ENCODE results near the gene ST8SIA6.

ST8SIA6 gene

GRCh38 chr10:17429490-17429889 lies 24.9 kb downstream of the ST8SIA6 start:
- no peak overlapping the region for H3K9ac ChIP-seq (ENCODE audit: low read length)
- no peak overlapping the region for H2AK5ac ChIP-seq (ENCODE audit: low read length)
- H3K23ac ChIP-seq (ENCODE audit: low read length): no peak overlapping the region
- H3K4me2 ChIP-seq (ENCODE audit: low read length): no peak overlapping the region
- H3K79me1 ChIP-seq (ENCODE audit: low read length): no peaks in the 10 kb centered on the region
- H4K12ac ChIP-seq (ENCODE audit: low read depth, low read length): no peak overlapping the region
- no CpG with 5 or more reads among the region's 6 CpGs for WGBS (ENCODE audit: extremely low coverage, insufficient coverage, insufficient read length)
- H2BK120ac ChIP-seq (ENCODE audit: insufficient read depth, low read length, poor library complexity): no peak overlapping the region
- no peak overlapping the region for H3K14ac ChIP-seq (ENCODE audit: low read length)
- no peak overlapping the region for H2BK5ac ChIP-seq (ENCODE audit: low read depth, low read length, poor library complexity)
- H3K4me3 ChIP-seq (ENCODE audit: low read depth, low read length): no peak overlapping the region
- no peaks in the 10 kb centered on the region for H3K9me3 ChIP-seq (ENCODE audit: insufficient read depth, low read depth, low read length)
- H3K79me2 ChIP-seq (ENCODE audit: control insufficient read depth, insufficient read depth, low read length, poor library complexity): no peaks in the 10 kb centered on the region
- H3K18ac ChIP-seq (ENCODE audit: low read length): no peak overlapping the region
- no peak overlapping the region for H2AFZ ChIP-seq (ENCODE audit: insufficient read depth, low read length, poor library complexity)
- no peaks in the 10 kb centered on the region for H3K4me1 ChIP-seq (ENCODE audit: control insufficient read depth in 1 of 2, insufficient read depth in 2 of 2, low read length in 2 of 2)
- H4K91ac ChIP-seq (ENCODE audit: low read depth, low read length): no peak overlapping the region
- H3K27ac ChIP-seq (ENCODE audit: low read depth, low read length): no peak overlapping the region
- no peak overlapping the region for H2BK12ac ChIP-seq (ENCODE audit: low read length)
- no peak for DNase-seq
- H3K4ac ChIP-seq (ENCODE audit: low read depth, low read length): no peak overlapping the region
- H3K27me3 ChIP-seq (ENCODE audit: insufficient read depth, low read length): no peaks in the 10 kb centered on the region
- H4K8ac ChIP-seq (ENCODE audit: low read depth, low read length): no peak overlapping the region
- no peaks in the 10 kb centered on the region for H3K36me3 ChIP-seq (ENCODE audit: control insufficient read depth in 1 of 2, insufficient read depth in 2 of 2, low read length in 2 of 2)

- Histone ChIP-seq H3K27ac (ENCODE audit: low read depth, low read length) (no peak overlapping the region), H2AFZ (ENCODE audit: insufficient read depth, low read length, poor library complexity) (no peak overlapping the region), H3K18ac (ENCODE audit: low read length) (no peak overlapping the region), H3K14ac (ENCODE audit: low read length) (no peak overlapping the region), H3K79me1 (ENCODE audit: low read length) (no peaks in the 10 kb centered on the region), H3K4me3 (ENCODE audit: low read depth, low read length) (no peak overlapping the region), H2AK5ac (ENCODE audit: low read length) (no peak overlapping the region), H4K8ac (ENCODE audit: low read depth, low read length) (no peak overlapping the region), H3K4ac (ENCODE audit: low read depth, low read length) (no peak overlapping the region), H2BK120ac (ENCODE audit: insufficient read depth, low read length, poor library complexity) (no peak overlapping the region), H2BK5ac (ENCODE audit: low read depth, low read length, poor library complexity) (no peak overlapping the region), H4K91ac (ENCODE audit: low read depth, low read length) (no peak overlapping the region), H3K9ac (ENCODE audit: low read length) (no peak overlapping the region), H3K79me2 (ENCODE audit: control insufficient read depth, insufficient read depth, low read length, poor library complexity) (no peaks in the 10 kb centered on the region), H3K27me3 (ENCODE audit: insufficient read depth, low read length) (no peaks in the 10 kb centered on the region), H3K9me3 (ENCODE audit: insufficient read depth, low read depth, low read length) (no peaks in the 10 kb centered on the region), H2BK12ac (ENCODE audit: low read length) (no peak overlapping the region), H3K36me3 (ENCODE audit: control insufficient read depth in 1 of 2, insufficient read depth in 2 of 2, low read length in 2 of 2) (no peaks in the 10 kb centered on the region), H3K4me2 (ENCODE audit: low read length) (no peak overlapping the region), H4K12ac (ENCODE audit: low read depth, low read length) (no peak overlapping the region), H3K23ac (ENCODE audit: low read length) (no peak overlapping the region), H3K4me1 (ENCODE audit: control insufficient read depth in 1 of 2, insufficient read depth in 2 of 2, low read length in 2 of 2) (no peaks in the 10 kb centered on the region)
- no peak for DNase-seq
- no CpG with 5 or more reads among the region's 17 CpGs for WGBS (ENCODE audit: extremely low coverage, insufficient coverage, insufficient read length)
Observed at GRCh38 chr10:17428351-17429097, 25.9 kb downstream of the ST8SIA6 start.

- Histone ChIP-seq H3K4me1 (ENCODE audit: control insufficient read depth in 1 of 2, insufficient read depth in 2 of 2, low read length in 2 of 2) (no peaks in the 10 kb centered on the region), H4K12ac (ENCODE audit: low read depth, low read length) (no peak overlapping the region), H3K4me2 (ENCODE audit: low read length) (no peak overlapping the region), H4K8ac (ENCODE audit: low read depth, low read length) (no peak overlapping the region), H2AK5ac (ENCODE audit: low read length) (no peak overlapping the region), H2BK12ac (ENCODE audit: low read length) (no peak overlapping the region), H2BK5ac (ENCODE audit: low read depth, low read length, poor library complexity) (no peak overlapping the region), H2BK120ac (ENCODE audit: insufficient read depth, low read length, poor library complexity) (no peak overlapping the region), H3K27me3 (ENCODE audit: insufficient read depth, low read length) (no peaks in the 10 kb centered on the region), H3K9me3 (ENCODE audit: insufficient read depth, low read depth, low read length) (no peaks in the 10 kb centered on the region), H4K91ac (ENCODE audit: low read depth, low read length) (no peak overlapping the region), H2AFZ (ENCODE audit: insufficient read depth, low read length, poor library complexity) (no peak overlapping the region), H3K9ac (ENCODE audit: low read length) (no peak overlapping the region), H3K18ac (ENCODE audit: low read length) (no peak overlapping the region), H3K4me3 (ENCODE audit: low read depth, low read length) (no peak overlapping the region), H3K4ac (ENCODE audit: low read depth, low read length) (no peak overlapping the region), H3K79me1 (ENCODE audit: low read length) (no peaks in the 10 kb centered on the region), H3K23ac (ENCODE audit: low read length) (no peak overlapping the region), H3K36me3 (ENCODE audit: control insufficient read depth in 1 of 2, insufficient read depth in 2 of 2, low read length in 2 of 2) (no peaks in the 10 kb centered on the region), H3K14ac (ENCODE audit: low read length) (no peak overlapping the region), H3K27ac (ENCODE audit: low read depth, low read length) (no peak overlapping the region), H3K79me2 (ENCODE audit: control insufficient read depth, insufficient read depth, low read length, poor library complexity) (no peaks in the 10 kb centered on the region)
- no CpG with 5 or more reads among the region's 6 CpGs for WGBS (ENCODE audit: extremely low coverage, insufficient coverage, insufficient read length)
- DNase-seq: no peak
Observed at GRCh38 chr10:17427666-17428350, 26.6 kb downstream of the ST8SIA6 start.

GRCh38 chr10:17427201-17427600 lies 27.2 kb downstream of the ST8SIA6 start:
- H3K14ac ChIP-seq (ENCODE audit: low read length): no peak overlapping the region
- H3K27ac ChIP-seq (ENCODE audit: low read depth, low read length): no peak overlapping the region
- no peak overlapping the region for H3K18ac ChIP-seq (ENCODE audit: low read length)
- no peak overlapping the region for H2BK5ac ChIP-seq (ENCODE audit: low read depth, low read length, poor library complexity)
- no peak overlapping the region for H2BK12ac ChIP-seq (ENCODE audit: low read length)
- no peak overlapping the region for H2AFZ ChIP-seq (ENCODE audit: insufficient read depth, low read length, poor library complexity)
- no peak overlapping the region for H4K91ac ChIP-seq (ENCODE audit: low read depth, low read length)
- H3K9ac ChIP-seq (ENCODE audit: low read length): no peak overlapping the region
- H3K4me2 ChIP-seq (ENCODE audit: low read length): no peak overlapping the region
- no peak for DNase-seq
- H3K27me3 ChIP-seq (ENCODE audit: insufficient read depth, low read length): no peaks in the 10 kb centered on the region
- H2AK5ac ChIP-seq (ENCODE audit: low read length): no peak overlapping the region
- H3K79me2 ChIP-seq (ENCODE audit: control insufficient read depth, insufficient read depth, low read length, poor library complexity): no peaks in the 10 kb centered on the region
- no peak overlapping the region for H2BK120ac ChIP-seq (ENCODE audit: insufficient read depth, low read length, poor library complexity)
- H3K4me3 ChIP-seq (ENCODE audit: low read depth, low read length): no peak overlapping the region
- no peak overlapping the region for H4K12ac ChIP-seq (ENCODE audit: low read depth, low read length)
- no peak overlapping the region for H4K8ac ChIP-seq (ENCODE audit: low read depth, low read length)
- H3K79me1 ChIP-seq (ENCODE audit: low read length): no peaks in the 10 kb centered on the region
- no peaks in the 10 kb centered on the region for H3K36me3 ChIP-seq (ENCODE audit: control insufficient read depth in 1 of 2, insufficient read depth in 2 of 2, low read length in 2 of 2)
- no peak overlapping the region for H3K23ac ChIP-seq (ENCODE audit: low read length)
- no CpG with 5 or more reads among the region's 3 CpGs for WGBS (ENCODE audit: extremely low coverage, insufficient coverage, insufficient read length)
- no peaks in the 10 kb centered on the region for H3K9me3 ChIP-seq (ENCODE audit: insufficient read depth, low read depth, low read length)
- no peaks in the 10 kb centered on the region for H3K4me1 ChIP-seq (ENCODE audit: control insufficient read depth in 1 of 2, insufficient read depth in 2 of 2, low read length in 2 of 2)
- H3K4ac ChIP-seq (ENCODE audit: low read depth, low read length): no peak overlapping the region
